Common myeloid progenitor, CD34-positive (primary cell): ENCODE results near the gene IFT43.

Experiments
- CTCF ChIA-PET: fragments of 350-600 bp; sonication (Branson Sonifier 250); formaldehyde crosslinking; loops from one replicate; lab custom pipeline; 2021; ENCODE audit warnings: antibody characterized with exemption; lab: Charles Lee
- POLR2A ChIA-PET: fragments of 350-600 bp; sonication (Branson Sonifier 250); formaldehyde crosslinking; loops from one replicate; lab custom pipeline; 2021; ENCODE audit warnings: antibody characterized with exemption; lab: Charles Lee
- DNase-seq, 3 donors: peaks; one replicate each; pipeline versions ENCODE4 v3.0.0 to v3.0.0-alpha.2; 2013
- H3K27ac ChIP-seq, 2 experiments: 1 replicate in 1 of 2; 2 replicates in 1 of 2; pipeline ENCODE4 v1.7.0; 2013; ENCODE audit warnings: inconsistent platforms in 2 of 2, low read length in 2 of 2, mild to moderate bottlenecking in 2 of 2, low read depth in 1 of 2, moderate library complexity in 1 of 2; ENCODE audit not compliant: severe bottlenecking in 2 of 2, insufficient read depth in 1 of 2, poor library complexity in 1 of 2
- H3K27me3 ChIP-seq, 5 experiments: replicated peaks in 2 of 5; 1 replicate in 3 of 5; 2 replicates in 2 of 5; pipeline versions ENCODE4 v1.6.1 to v1.7.0; 2013; ENCODE audit warnings: low read length in 4 of 5, mild to moderate bottlenecking in 2 of 5, moderate library complexity in 2 of 5, inconsistent platforms in 1 of 5; ENCODE audit not compliant: insufficient read depth in 5 of 5, control insufficient read depth in 4 of 5
- H3K36me3 ChIP-seq, 4 experiments: 1 replicate in 2 of 4; 2 replicates in 2 of 4; pipeline versions ENCODE4 v1.6.1 to v1.7.0; 2013; ENCODE audit warnings: low read length in 3 of 4, control low read depth in 1 of 4, mild to moderate bottlenecking in 1 of 4; ENCODE audit not compliant: control insufficient read depth in 4 of 4, insufficient read depth in 4 of 4
- H3K4me1 ChIP-seq, 4 experiments: 1 replicate in 3 of 4; 2 replicates in 1 of 4; pipeline versions ENCODE4 v1.6.1 to v1.7.1; 2013; ENCODE audit warnings: low read length in 3 of 4, mild to moderate bottlenecking in 3 of 4, control low read depth in 1 of 4, inconsistent platforms in 1 of 4, moderate library complexity in 1 of 4; ENCODE audit not compliant: control insufficient read depth in 4 of 4, insufficient read depth in 4 of 4; ENCODE audit errors: control extremely low read depth in 1 of 4
- H3K4me3 ChIP-seq, 7 experiments: 1 replicate in 4 of 7; 2 replicates in 3 of 7; pipeline versions ENCODE4 v1.5.1 to v1.7.0; 2013; ENCODE audit warnings: mild to moderate bottlenecking in 7 of 7, low read length in 6 of 7, moderate library complexity in 6 of 7, inconsistent platforms in 2 of 7, low read depth in 2 of 7, control low read depth in 1 of 7; ENCODE audit not compliant: insufficient read depth in 4 of 7, control insufficient read depth in 1 of 7; ENCODE audit errors: extremely low read depth in 1 of 7
- H3K9me3 ChIP-seq, 5 experiments: 1 replicate in 4 of 5; 2 replicates in 1 of 5; pipeline versions ENCODE4 v1.6.1 to v1.7.1; 2013; ENCODE audit warnings: low read length in 4 of 5, mild to moderate bottlenecking in 2 of 5, inconsistent platforms in 1 of 5, low read depth in 1 of 5, moderate library complexity in 1 of 5; ENCODE audit not compliant: control insufficient read depth in 4 of 5, insufficient read depth in 2 of 5; ENCODE audit errors: control extremely low read depth in 1 of 5
- WGBS: methylation state at CpG from one replicate; pipeline ENCODE4 v1.1.5; 2013; ENCODE audit not compliant: insufficient coverage; 5-methylcytosine and 5-hydroxymethylcytosine counted together

IFT43 gene

GRCh38 chr14:76098916-76099675 is 113.5 kb downstream of the IFT43 start:
- H3K9me3 ChIP-seq: no peaks in the 10 kb centered on the region
- H3K27ac ChIP-seq: no peak overlapping the region
- 92% methylated on average over 18 of the region's 28 CpGs for WGBS
- CTCF ChIA-PET: no interaction called here
- POLR2A ChIA-PET: no interaction called here
- DNase-seq: no peak
- peaks cover 0 to 4% (median 0%) of the 10 kb centered on the region in 5 experiments for H3K27me3 ChIP-seq
- no peaks in the 10 kb centered on the region for H3K36me3 ChIP-seq
- H3K4me1 ChIP-seq: no peaks in the 10 kb centered on the region
- H3K4me3 ChIP-seq: no peak overlapping the region

DNA sequence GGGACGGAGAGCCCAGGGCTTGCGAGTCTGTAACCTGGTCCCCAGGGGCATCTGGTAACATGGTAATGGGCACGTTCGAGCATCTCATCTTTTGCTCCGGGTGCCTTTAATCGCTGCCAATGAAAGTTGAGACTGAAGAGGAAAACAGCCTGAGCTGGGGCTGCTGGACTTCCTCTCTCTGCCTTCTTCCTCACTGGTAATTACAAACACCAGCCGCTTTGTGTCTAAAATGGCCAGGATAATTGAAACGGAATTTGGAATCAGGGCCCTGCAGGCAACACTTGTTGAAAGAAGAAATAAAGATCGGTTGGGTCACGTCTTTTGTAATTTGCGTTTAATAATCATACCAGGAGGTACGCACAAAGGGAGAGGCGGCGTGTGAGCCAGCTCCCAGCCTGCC is 114.7 kb downstream of the IFT43 start:
- no peak overlapping the region for H3K4me3 ChIP-seq
- POLR2A ChIA-PET: no interaction called here
- DNase-seq: no peak
- H3K27ac ChIP-seq: no peak overlapping the region
- no peaks in the 10 kb centered on the region for H3K36me3 ChIP-seq
- H3K27me3 ChIP-seq: peaks cover 0 to 4% (median 0%) of the 10 kb centered on the region in 5 experiments
- H3K9me3 ChIP-seq: no peaks in the 10 kb centered on the region
- CTCF ChIA-PET: no interaction called here
- WGBS: 84% methylated on average over 14 of the region's 14 CpGs
- no peaks in the 10 kb centered on the region for H3K4me1 ChIP-seq

DNA sequence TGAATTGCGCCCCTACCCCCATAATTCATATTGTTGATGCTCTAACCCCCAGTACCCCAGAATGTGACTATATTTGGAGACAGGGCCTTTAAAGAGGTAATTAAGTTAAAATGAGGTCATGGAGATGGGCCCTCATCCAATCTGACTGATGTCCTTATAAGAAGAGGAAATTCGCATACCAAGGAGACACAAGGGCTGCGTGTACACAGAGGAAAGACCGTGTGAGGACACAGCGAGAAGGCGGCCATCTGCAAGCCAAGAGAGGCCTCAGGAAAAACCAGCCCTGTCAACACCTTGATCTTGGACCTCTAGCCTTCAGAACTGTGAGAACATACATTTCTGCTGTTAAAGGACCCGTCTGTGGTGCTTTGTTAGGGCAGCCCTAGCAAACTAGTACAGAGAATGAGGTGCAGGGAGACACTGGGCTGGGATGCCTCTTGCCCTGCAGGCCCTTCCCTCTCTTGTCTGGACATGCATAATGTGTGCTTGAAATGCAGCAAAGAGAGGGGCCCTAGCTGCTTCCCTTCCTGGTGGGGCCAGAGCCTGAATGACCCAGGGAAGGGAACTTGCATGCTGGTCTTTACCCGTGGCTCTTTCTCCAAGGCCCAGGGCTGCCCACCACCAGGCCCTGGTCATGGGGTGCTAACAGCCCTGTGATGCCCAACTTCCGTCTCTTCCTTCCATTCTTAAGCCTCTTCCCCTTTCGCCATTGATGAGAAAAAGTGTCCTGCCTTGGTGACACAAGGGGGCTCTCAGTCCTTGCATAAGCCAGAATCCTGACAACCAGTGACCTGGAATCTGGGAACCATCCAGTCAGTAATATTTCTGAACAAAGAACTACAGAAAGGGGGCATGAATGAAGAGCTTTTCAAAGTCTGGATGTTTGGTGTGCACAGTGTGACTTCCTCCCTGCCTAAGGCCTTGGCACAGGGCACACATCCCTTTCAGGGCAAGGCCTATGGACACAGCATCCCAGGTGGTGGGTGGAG is 116.1 kb downstream of the IFT43 start:
- POLR2A ChIA-PET: no interaction called here
- Histone ChIP-seq H3K27me3 (peaks cover 0 to 4% (median 0%) of the 10 kb centered on the region in 5 experiments), H3K4me3 (no peak overlapping the region), H3K36me3 (no peaks in the 10 kb centered on the region), H3K27ac (no peak overlapping the region), H3K4me1 (no peaks in the 10 kb centered on the region), H3K9me3 (no peaks in the 10 kb centered on the region)
- no peak for DNase-seq
- 90% methylated on average over 8 of the region's 10 CpGs for WGBS
- CTCF ChIA-PET: no interaction called here

DNA sequence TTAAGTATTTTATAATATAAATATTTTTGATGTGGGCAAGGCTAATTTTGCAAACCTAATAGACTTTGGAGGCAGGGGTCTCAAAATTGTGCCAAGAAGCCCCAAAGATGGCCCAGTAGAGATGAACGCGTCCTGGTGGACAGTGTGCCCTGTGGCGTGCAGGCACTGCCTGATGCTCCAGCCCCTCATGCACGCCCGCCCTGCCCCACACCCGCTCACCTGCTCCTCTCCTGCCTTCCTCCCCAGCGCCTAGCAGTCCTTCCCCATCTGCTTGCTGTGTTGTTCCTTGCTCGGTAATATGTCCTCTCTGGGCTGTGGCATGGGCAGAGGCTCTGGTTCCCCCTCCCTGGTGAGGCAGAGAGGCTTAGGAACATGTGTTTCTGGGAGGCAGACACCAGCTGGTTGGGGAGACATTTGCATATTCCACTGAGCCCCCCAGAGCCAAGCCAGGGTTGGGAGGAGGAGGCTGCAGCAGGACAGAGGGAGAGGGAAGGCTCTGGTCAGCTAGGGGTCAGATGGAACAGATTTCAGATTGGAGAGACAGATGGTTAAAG is 119.3 kb downstream of the IFT43 start:
- H3K4me3 ChIP-seq: no peak overlapping the region
- no peak for DNase-seq
- peaks cover 0 to 6% (median 0%) of the 10 kb centered on the region in 5 experiments for H3K27me3 ChIP-seq
- ChIA-PET CTCF (no interaction called here), POLR2A (no interaction called here)
- H3K9me3 ChIP-seq: peaks cover 0 to 3% (median 0%) of the 10 kb centered on the region in 5 experiments
- H3K36me3 ChIP-seq: no peaks in the 10 kb centered on the region
- no peak overlapping the region for H3K27ac ChIP-seq
- WGBS: 89% methylated on average over 7 of the region's 8 CpGs
- no peaks in the 10 kb centered on the region for H3K4me1 ChIP-seq

- Histone ChIP-seq H3K9me3 (peaks cover 0 to 3% (median 0%) of the 10 kb centered on the region in 5 experiments), H3K27ac (no peak overlapping the region), H3K27me3 (peaks cover 0 to 6% (median 0%) of the 10 kb centered on the region in 5 experiments), H3K36me3 (no peaks in the 10 kb centered on the region), H3K4me3 (no peak overlapping the region), H3K4me1 (no peaks in the 10 kb centered on the region)
- DNase-seq: no peak
- ChIA-PET CTCF (interaction anchor here (0.9 kb wide), 1 partner anchor 9 kb away, joined by 3 read pairs; no protein-coding TSS in a partner anchor), POLR2A (no interaction called here)
- 85% methylated on average over 2 of the region's 2 CpGs for WGBS
Observed at GRCh38 chr14:76106188-76106587, 120.6 kb downstream of the IFT43 start.

DNA sequence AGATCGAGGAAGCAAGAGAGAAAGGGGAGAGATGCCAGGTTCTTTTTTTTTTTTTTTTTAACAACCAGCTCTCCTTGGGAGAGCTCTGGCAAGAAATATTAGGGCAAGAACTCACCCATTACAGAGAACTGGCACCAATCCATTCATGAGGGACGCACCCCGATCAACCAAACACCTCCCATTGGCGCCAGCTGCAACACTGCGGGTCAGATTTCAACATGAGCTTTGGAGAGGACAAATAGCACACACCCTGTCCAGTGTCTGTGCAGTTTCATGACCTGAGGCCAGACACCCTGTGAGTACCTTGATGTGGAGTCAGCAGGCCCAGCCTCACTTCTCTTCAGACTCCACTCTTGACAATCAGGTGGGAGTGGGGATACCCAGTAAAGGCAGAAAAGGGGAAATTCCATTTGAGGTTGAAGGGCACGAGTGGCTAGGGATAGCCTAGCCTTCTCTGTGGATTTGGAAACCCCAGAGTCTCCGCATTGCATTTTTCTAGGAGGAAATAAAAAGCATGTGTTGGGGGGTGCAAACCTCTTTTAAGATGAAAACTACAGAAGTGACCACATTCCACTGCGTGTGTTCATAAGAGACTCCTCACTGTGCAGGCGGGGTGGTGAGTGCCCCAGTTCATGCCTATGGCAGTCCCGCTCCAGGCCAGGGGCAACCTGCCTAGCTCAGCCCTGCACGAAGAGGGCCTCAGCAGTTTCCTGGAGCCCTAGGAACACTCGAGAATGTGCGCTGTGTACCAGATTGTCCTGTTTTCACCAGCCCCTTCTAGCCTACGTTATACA is 123.7 kb downstream of the IFT43 start:
- Histone ChIP-seq H3K9me3 (peaks cover 0 to 3% (median 0%) of the 10 kb centered on the region in 5 experiments), H3K36me3 (no peaks in the 10 kb centered on the region), H3K27ac (no peak overlapping the region), H3K27me3 (peaks cover 0 to 23% (median 3%) of the 10 kb centered on the region in 5 experiments), H3K4me1 (no peaks in the 10 kb centered on the region), H3K4me3 (no peak overlapping the region)
- POLR2A ChIA-PET: no interaction called here
- no peak for DNase-seq
- 85% methylated on average over 13 of the region's 14 CpGs for WGBS
- CTCF ChIA-PET: no interaction called here
